Measurements from ENCODE around the gene MAP6D1. TPM values are rescaled to one million over a fixed set of nuclear protein-coding genes. Genes with fewer than 3 reads are reported as not detected.
"Not testable (repeated sequence)": the region's sequence is repeated elsewhere in the genome, so short reads cannot be mapped to it uniquely, and the experiment has no call there.

MAP6D1 gene
- total RNA-seq, 1 donor from 2014 or later, result 2.1 TPM

- no peak for DNase-seq (ENCODE audit: low spot score)
These were observed 25.9 kb downstream of the MAP6D1 start for GRCh38 chr3:183799461-183799860.

DNA sequence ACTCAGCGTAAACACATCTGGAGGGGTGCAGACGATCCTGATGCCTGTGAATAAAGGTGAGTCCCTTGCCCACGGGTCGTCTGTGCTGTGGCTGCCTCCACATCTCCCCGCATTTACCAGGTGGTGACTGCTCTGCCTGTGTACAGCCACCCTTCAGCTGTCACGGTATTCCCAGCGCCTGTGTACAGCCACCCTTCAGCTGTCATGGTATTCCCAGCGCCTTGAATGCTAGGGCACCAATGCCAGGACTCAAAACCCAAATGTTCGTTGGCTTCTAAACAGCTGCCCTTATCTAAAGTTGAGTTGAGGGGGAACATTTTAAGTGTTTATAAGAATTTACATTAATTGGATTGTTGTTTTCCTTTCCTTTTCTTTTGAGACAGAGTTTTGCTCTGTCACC, 27.4 kb downstream of the MAP6D1 start:
- no peak for DNase-seq (ENCODE audit: low spot score)

DNA sequence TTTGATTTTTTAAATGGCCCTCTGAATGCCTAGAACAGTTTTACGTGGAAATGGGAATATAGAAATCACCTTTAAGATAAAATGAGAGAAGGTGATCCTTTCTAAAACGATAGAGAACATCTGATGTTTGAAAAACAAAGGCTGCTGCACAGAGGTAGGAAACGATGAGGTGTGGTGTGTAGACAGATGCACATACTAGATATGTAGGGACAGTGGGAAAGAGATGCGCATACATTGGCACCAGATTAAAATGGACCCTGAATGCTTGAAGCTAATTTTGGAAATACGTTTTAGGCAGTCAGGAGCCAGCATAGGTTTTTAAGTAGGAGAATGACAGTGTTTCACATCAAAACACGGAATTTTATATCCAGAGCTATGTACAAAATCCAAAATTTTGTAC, 29.0 kb downstream of the MAP6D1 start:
- DNase-seq (ENCODE audit: low spot score), result no peak

DNA sequence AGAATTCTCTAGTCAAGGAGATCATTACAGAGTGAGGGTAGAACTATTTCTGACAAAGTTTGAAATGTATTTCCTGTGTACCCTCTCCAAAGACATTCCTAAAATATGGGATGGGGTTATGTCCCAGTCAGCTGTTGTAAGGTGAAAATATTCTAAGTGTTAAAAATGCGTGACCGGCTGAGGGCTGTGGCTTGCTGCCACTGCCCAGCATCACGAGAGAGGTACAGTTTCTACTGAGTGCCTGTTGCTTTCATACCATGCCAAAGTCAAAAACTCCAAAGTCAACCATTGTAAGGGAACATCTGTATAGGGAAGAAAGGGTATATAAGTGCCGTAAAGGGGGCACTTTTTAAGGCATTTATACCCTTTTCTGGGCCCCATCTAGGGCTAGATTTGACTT, 30.9 kb downstream of the MAP6D1 start:
- DNase-seq (ENCODE audit: low spot score), result no peak

GRCh38 chr3:183792976-183793375, 32.4 kb downstream of the MAP6D1 start:
- no peak for DNase-seq (ENCODE audit: low spot score)

GRCh38 chr3:183790700-183791099, 34.7 kb downstream of the MAP6D1 start:
- no peak for DNase-seq (ENCODE audit: low spot score)

DNA sequence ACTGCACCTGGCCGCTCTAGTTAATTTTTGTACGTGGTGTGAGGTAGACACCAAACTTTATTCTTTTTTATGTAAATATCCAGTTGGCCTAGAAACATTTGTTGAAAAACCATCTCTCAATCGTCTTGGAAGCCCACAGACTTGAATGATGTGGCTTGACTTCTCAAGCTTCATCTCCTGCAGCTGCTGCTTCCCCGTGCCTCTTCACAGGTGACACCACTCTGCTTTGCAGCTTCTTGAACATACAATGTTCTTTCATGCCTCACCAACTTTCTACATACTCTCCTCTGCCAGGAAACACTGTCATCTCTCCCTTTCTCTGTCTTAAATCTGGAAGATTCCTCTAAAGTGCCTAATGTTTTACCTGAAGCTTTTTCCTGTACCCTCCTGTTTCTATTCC, 35.6 kb downstream of the MAP6D1 start:
- no peak for DNase-seq (ENCODE audit: low spot score)

DNA sequence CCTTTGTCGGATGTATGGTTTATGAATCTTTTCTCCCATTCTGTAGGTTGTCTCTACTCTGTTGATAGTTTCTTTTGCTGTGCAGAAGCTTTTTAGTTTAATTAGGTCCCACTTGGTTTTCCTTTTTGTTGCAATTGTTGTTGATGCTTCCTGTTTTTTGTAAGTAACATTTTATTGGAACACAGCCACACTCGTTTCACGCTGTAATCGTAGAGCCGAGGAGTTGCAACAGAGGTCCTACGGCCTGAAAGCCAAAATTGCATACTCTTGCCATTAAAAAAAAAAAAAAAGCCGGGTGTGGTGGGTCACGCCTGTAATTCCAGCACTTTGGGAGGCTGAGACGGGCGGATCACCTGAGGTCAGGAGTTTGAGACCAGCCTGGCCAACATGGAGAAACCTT, 40.9 kb downstream of the MAP6D1 start:
- DNase-seq (ENCODE audit: low spot score), result not testable (repeated sequence)

- DNase-seq (ENCODE audit: low spot score), result no peak
These were observed 42.7 kb downstream of the MAP6D1 start for GRCh38 chr3:183782576-183783276.

- no peak for DNase-seq (ENCODE audit: low spot score)
These were observed 44.1 kb downstream of the MAP6D1 start for GRCh38 chr3:183781246-183781645.

DNA sequence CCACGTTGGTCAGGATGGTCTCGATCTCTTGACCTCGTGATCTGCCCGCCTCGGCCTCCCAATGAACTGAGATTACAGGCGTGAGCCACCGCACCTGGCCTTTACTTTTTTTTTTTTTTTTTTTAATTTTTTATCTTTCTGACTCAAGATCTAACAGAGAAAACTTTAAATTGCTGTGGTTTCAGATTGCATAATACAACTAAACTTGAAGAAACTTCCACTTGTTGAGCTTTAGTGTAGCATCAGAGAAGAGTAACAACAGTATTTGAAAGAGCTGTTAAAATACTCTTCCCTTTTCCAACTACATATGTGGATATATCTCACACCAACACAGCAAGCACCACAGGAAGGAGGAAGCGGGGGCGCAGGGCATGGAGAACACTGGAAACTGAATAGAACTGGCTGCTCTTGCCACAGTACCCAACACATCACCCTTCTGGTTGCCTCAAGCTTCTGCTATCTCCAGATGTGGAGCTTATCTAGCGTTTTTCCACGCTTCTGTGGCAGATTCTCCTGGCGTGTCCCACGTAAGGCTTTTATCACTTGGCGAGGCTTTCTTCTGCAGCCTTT, 45.4 kb downstream of the MAP6D1 start:
- no peak for DNase-seq (ENCODE audit: low spot score)

- DNase-seq (ENCODE audit: low spot score), result no peak
These were observed 48.3 kb downstream of the MAP6D1 start for GRCh38 chr3:183777016-183777618.

GRCh38 chr3:183776451-183776850, 48.9 kb downstream of the MAP6D1 start:
- not testable (repeated sequence) for DNase-seq (ENCODE audit: low spot score)

DNA sequence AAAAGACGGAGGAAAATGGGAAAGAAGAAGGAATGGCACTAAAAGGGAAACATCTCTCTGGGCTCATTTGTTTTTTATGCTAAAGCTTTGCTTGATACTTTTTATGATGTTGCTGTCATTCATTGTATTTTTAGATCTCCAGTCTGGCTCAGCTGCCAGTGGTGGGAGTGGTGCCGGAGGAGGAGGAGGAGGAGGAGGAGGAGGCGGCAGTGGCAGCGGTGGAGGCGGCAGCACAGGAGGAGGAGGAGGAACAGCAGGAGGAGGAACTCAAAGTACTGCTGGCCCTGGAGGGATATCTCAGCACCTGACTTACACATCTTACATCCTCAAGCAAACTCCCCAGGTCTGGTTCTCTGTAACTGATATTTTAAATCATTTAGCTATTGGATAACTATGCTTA, 49.6 kb downstream of the MAP6D1 start:
- DNase-seq (ENCODE audit: low spot score), result no peak

DNA sequence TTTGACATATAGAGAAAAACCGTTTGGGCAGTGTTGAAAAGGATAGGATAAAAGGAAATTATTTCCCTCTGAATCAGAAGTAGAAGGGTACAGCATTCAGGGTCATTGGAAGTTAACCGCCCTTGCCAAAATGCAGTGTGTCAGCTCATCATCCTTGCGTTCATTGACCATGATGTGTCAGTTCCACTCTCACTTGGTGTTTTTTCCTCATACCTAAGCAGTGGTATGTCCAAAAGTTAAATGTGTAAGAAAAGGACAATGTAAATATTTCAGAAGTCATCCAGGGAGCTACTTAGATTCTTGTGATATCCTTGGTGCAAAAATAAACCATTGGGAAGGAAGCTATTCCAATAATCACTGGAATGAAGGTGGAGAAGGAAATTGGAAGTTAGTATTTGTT, 50.7 kb downstream of the MAP6D1 start:
- DNase-seq (ENCODE audit: low spot score), result no peak

GRCh38 chr3:183769453-183769852, 55.9 kb downstream of the MAP6D1 start:
- no peak for DNase-seq (ENCODE audit: low spot score)

DNA sequence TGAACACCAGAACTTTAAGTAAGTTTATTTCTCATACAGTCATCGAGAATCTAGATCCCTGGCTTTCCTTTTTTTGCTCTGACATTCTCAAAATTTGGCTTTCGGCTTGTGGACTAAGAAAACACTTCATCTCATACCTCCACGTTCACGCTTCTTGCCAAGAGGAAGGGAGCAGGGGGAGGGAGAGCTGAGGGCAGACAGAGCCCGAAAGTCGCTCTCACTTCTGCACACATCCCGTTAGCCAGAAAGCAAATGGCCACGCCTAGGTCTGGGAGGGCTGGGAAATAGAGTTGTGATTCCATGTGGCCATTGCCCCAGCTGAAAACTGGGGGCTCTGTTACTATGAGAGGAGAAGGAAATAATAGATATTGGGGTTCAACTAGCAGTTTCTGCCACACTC, 57.3 kb downstream of the MAP6D1 start:
- DNase-seq (ENCODE audit: low spot score), result no peak

DNA sequence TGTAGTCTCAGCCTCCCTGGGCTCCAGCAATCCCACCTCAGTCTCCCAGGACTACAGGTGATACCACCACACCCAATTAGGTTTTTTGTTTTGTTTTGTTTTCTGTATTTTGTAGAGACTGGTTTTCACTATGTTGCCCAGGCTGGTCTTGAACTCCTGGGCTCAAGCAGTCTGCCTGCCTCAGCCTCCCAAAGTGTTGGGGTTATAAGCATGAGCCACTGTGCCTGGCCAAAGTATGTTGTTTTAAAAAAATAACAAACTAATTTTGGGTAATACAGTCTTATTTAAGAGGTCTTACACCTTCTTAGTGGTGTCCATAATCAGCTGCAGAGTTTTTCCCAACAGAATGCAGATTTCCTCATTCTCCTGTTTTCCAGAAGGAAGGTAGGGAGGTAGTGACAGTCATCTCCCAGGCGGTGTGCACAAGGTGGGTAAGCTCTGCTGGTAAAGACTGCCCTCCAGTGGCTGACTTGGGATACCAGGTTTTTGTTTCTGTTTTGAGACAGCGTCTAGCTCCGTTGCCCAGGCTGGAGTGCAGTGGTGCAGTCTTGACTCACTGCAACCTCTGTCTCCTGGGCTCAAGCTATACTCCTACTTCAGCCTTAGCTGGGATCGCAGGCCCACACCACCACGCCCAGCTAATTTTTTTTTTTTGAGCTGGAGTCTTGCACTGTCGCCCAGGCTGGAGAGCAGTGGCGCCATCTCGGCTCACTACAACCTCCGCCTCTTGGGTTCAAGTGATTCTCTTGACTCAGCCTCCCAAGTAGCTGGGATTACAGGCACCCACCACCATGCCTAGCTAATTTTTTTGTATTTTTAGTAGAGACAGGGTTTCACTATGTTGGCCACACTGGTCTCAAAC, 58.4 kb downstream of the MAP6D1 start:
- peak; percentile 75 for DNase-seq (ENCODE audit: low spot score)

- no peak for DNase-seq (ENCODE audit: low spot score)
These were observed 59.3 kb downstream of the MAP6D1 start for GRCh38 chr3:183766107-183766506.

Measured in ureter (tissue), 1 donor.